Liver (tissue), 3 donors: ENCODE data around the gene CHID1.

ENCODE experiments used
- CTCF ChIP-seq: fragments of 150-350 bp; IDR thresholded peaks from 2 replicates; pipeline ENCODE4 v1.5.1; 2017; ENCODE audit warnings: improper control_type of control experiment, low read depth, low read length; ENCODE audit not compliant: missing input control
- EGR1 ChIP-seq, 2 donors: IDR thresholded peaks; 2 replicates each; pipeline ENCODE4 v1.6.1; 2016 to 2018; ENCODE audit warnings: antibody characterized with exemption in 2 of 2, low read depth in 2 of 2
- HNF4A ChIP-seq, 2 donors: conservative IDR thresholded peaks; 2 replicates each; pipeline ENCODE4 v1.6.1; 2016; ENCODE audit warnings: antibody characterized with exemption in 2 of 2, mild to moderate bottlenecking in 2 of 2
- MAX ChIP-seq: IDR thresholded peaks from 2 replicates; pipeline ENCODE4 v1.6.1; 2016; ENCODE audit warnings: antibody characterized with exemption
- NR2F2 ChIP-seq: IDR thresholded peaks from 2 replicates; pipeline ENCODE4 v1.6.1; 2016; ENCODE audit warnings: antibody characterized with exemption
- RAD21 ChIP-seq, 2 donors: IDR thresholded peaks; 2 replicates each; pipeline ENCODE4 v1.6.1; 2016; ENCODE audit warnings: antibody characterized with exemption in 2 of 2, mild to moderate bottlenecking in 2 of 2
- REST ChIP-seq: IDR thresholded peaks from 2 replicates; pipeline ENCODE4 v1.6.1; 2016; ENCODE audit warnings: antibody characterized with exemption, mild to moderate bottlenecking
- SP1 ChIP-seq: IDR thresholded peaks from 2 replicates; pipeline ENCODE4 v1.6.1; 2018; ENCODE audit warnings: antibody characterized with exemption, mild to moderate bottlenecking
- YY1 ChIP-seq: IDR thresholded peaks from 2 replicates; pipeline ENCODE4 v1.6.1; 2016; ENCODE audit warnings: antibody characterized with exemption, mild to moderate bottlenecking
- ZBTB33 ChIP-seq: IDR thresholded peaks from 2 replicates; pipeline ENCODE4 v1.6.1; 2016; ENCODE audit warnings: antibody characterized with exemption
- donor health status: healthy.
- donor health status: healthy.

- TF ChIP-seq EGR1 (IDR thresholded peaks at IDR 0.05; ENCODE audit: low read depth in 2 of 2) (no peak), MAX (no peak), SP1 (no peak), ZBTB33 (no peak), CTCF (no peak), NR2F2 (no peak), YY1 (no peak), REST (no peak), RAD21 (IDR thresholded peaks at IDR 0.05) (no peak), HNF4A (conservative IDR thresholded peaks at IDR 0.05) (no peak)
Observed at GRCh38 chr11:883527-883926, 27.1 kb downstream of the CHID1 start.
